CD4-positive, alpha-beta T cell treated with Interferon alpha-2 for 1 hour (primary cell): ENCODE measurements around the gene SLC4A1.
A peak's percentile ranks its signal among the peaks of the same experiment; 100 is the strongest.

Experiments
- DNase-seq, 2 donors: peaks; one replicate each; pipeline ENCODE4 v3.0.0-alpha.2; 2020 to 2022

SLC4A1 gene

GRCh38 chr17:44219616-44220212 lies 48.2 kb downstream of the SLC4A1 start, which contains the start of gene UBTF:
TSS of gene UBTF (minus strand) at chr17:44219675. CDS start at chr17:44218229, 1,446 bp downstream.
- DNase-seq = peak; percentile 77 to 86

GRCh38 chr17:44219108-44219615 lies 48.8 kb downstream of the SLC4A1 start:
- DNase-seq = peak; percentile 67 to 78

- peak; percentile 89 to 93 for DNase-seq
Measured at GRCh38 chr17:44218344-44219107, 49.4 kb downstream of the SLC4A1 start.

- DNase-seq = no peak
Measured at GRCh38 chr17:44217738-44218343, 50.1 kb downstream of the SLC4A1 start.

- no peak for DNase-seq
Measured at GRCh38 chr17:44216694-44217093, 51.2 kb downstream of the SLC4A1 start.

GRCh38 chr17:44216173-44216572 lies 51.8 kb downstream of the SLC4A1 start:
- peak; percentile 55 to 59 for DNase-seq

GRCh38 chr17:44214896-44215295 lies 53.0 kb downstream of the SLC4A1 start:
- no peak for DNase-seq

GRCh38 chr17:44214230-44214494 lies 53.8 kb downstream of the SLC4A1 start:
- no peak for DNase-seq

GRCh38 chr17:44213403-44214229 lies 54.3 kb downstream of the SLC4A1 start:
- no peak for DNase-seq

GRCh38 chr17:44212507-44213402 lies 55.2 kb downstream of the SLC4A1 start:
- DNase-seq = no peak

GRCh38 chr17:44211281-44212265 lies 56.4 kb downstream of the SLC4A1 start:
- no peak for DNase-seq

GRCh38 chr17:44210342-44211192 lies 57.4 kb downstream of the SLC4A1 start:
- DNase-seq = peak; percentile 91 to 94

GRCh38 chr17:44209786-44210341 lies 58.1 kb downstream of the SLC4A1 start:
- no peak for DNase-seq

GRCh38 chr17:44207743-44208142 lies 60.2 kb downstream of the SLC4A1 start:
- DNase-seq = no peak

GRCh38 chr17:44207319-44207718 lies 60.6 kb downstream of the SLC4A1 start:
- no peak for DNase-seq

- DNase-seq = no peak
Measured at GRCh38 chr17:44206825-44207155, 61.1 kb downstream of the SLC4A1 start.

- no peak for DNase-seq
Measured at GRCh38 chr17:44205962-44206824, 61.7 kb downstream of the SLC4A1 start.

GRCh38 chr17:44204441-44204882 lies 63.5 kb downstream of the SLC4A1 start:
- DNase-seq = no peak
